SK-N-SH (cell line): Measurements from ENCODE around the gene IDH3A.

Experiments
- EP300 ChIP-seq, 2 experiments: IDR thresholded peaks; 2 replicates each; pipeline versions ENCODE4 v1.4.0 to v1.6.1; 2012; ENCODE audit warnings: borderline replicate concordance in 1 of 2, low read depth in 1 of 2, low read length in 1 of 2
- FOSL2 ChIP-seq: IDR thresholded peaks from 2 replicates; pipeline ENCODE4 v1.4.0; 2012; ENCODE audit warnings: low read depth, mild to moderate bottlenecking, moderate library complexity, borderline replicate concordance
- JUND ChIP-seq: IDR thresholded peaks from 2 replicates; pipeline ENCODE4 v1.4.0; 2012
- TF ChIP-seq, protein P1 (sequence below): fragments of 200-600 bp; sonication (generic); IDR thresholded peaks from 2 replicates; pipeline ENCODE4 v1.6.1; 2017; ENCODE audit warnings: antibody characterized with exemption, mild to moderate bottlenecking, moderate library complexity
- TF ChIP-seq, protein P2 (sequence below): IDR thresholded peaks from 2 replicates; pipeline ENCODE4 v1.6.1; 2012; ENCODE audit warnings: mild to moderate bottlenecking, low read depth, low read length, moderate library complexity

DNA sequence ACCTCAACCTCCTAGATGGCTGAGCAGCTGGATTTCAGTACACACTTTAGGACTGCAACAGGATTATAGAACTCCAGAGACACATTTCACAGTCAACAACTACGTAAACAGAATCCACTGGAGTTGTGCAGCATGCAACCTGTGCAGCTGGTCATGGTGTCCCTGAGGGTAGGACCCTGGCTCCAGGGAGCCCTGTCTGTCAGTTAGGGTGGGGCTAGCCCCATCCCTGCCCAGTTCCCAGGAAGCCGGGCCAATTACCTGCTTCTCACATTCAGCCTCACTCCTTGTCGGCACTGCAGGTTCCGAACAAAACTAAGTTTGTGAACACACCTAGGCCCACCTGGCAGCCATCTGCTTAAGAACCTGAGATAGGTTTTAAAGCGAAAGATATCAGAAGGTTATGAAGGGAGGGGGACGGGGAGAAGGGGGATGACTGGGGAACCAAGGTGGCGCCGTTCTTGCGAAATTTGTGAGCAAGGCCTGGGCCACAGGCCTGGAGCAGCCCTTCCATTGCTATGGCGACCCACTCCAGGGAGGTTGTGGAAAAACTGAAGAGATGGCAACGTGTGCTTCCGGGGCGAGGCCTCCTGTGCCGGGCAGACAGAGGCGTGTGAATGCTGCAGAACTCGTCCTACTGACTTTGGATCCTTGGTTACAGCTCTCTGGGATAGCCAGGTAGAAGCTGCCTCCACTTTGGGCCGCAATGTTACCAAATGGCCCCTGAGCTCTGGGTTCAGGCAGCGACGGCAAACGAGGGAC lies 59.9 kb downstream of the IDH3A start:
- no peak for TF ChIP-seq FOSL2
- TF ChIP-seq JUND = no peak
- TF ChIP-seq, protein P1, sequence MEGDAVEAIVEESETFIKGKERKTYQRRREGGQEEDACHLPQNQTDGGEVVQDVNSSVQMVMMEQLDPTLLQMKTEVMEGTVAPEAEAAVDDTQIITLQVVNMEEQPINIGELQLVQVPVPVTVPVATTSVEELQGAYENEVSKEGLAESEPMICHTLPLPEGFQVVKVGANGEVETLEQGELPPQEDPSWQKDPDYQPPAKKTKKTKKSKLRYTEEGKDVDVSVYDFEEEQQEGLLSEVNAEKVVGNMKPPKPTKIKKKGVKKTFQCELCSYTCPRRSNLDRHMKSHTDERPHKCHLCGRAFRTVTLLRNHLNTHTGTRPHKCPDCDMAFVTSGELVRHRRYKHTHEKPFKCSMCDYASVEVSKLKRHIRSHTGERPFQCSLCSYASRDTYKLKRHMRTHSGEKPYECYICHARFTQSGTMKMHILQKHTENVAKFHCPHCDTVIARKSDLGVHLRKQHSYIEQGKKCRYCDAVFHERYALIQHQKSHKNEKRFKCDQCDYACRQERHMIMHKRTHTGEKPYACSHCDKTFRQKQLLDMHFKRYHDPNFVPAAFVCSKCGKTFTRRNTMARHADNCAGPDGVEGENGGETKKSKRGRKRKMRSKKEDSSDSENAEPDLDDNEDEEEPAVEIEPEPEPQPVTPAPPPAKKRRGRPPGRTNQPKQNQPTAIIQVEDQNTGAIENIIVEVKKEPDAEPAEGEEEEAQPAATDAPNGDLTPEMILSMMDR = no peak
- TF ChIP-seq EP300 (IDR thresholded peaks at IDR 0.05; ENCODE audit: borderline replicate concordance in 1 of 2, low read depth in 1 of 2, low read length in 1 of 2) = no peak
- TF ChIP-seq, protein P2, sequence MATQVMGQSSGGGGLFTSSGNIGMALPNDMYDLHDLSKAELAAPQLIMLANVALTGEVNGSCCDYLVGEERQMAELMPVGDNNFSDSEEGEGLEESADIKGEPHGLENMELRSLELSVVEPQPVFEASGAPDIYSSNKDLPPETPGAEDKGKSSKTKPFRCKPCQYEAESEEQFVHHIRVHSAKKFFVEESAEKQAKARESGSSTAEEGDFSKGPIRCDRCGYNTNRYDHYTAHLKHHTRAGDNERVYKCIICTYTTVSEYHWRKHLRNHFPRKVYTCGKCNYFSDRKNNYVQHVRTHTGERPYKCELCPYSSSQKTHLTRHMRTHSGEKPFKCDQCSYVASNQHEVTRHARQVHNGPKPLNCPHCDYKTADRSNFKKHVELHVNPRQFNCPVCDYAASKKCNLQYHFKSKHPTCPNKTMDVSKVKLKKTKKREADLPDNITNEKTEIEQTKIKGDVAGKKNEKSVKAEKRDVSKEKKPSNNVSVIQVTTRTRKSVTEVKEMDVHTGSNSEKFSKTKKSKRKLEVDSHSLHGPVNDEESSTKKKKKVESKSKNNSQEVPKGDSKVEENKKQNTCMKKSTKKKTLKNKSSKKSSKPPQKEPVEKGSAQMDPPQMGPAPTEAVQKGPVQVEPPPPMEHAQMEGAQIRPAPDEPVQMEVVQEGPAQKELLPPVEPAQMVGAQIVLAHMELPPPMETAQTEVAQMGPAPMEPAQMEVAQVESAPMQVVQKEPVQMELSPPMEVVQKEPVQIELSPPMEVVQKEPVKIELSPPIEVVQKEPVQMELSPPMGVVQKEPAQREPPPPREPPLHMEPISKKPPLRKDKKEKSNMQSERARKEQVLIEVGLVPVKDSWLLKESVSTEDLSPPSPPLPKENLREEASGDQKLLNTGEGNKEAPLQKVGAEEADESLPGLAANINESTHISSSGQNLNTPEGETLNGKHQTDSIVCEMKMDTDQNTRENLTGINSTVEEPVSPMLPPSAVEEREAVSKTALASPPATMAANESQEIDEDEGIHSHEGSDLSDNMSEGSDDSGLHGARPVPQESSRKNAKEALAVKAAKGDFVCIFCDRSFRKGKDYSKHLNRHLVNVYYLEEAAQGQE = no peak
